ENCODE results near the gene TDRD5. TPM values are rescaled to one million over a fixed set of nuclear protein-coding genes. Genes with fewer than 3 reads are reported as not detected.

Gene TDRD5
- total RNA-seq, 6 experiments from 2014 or later, result not detected

DNA sequence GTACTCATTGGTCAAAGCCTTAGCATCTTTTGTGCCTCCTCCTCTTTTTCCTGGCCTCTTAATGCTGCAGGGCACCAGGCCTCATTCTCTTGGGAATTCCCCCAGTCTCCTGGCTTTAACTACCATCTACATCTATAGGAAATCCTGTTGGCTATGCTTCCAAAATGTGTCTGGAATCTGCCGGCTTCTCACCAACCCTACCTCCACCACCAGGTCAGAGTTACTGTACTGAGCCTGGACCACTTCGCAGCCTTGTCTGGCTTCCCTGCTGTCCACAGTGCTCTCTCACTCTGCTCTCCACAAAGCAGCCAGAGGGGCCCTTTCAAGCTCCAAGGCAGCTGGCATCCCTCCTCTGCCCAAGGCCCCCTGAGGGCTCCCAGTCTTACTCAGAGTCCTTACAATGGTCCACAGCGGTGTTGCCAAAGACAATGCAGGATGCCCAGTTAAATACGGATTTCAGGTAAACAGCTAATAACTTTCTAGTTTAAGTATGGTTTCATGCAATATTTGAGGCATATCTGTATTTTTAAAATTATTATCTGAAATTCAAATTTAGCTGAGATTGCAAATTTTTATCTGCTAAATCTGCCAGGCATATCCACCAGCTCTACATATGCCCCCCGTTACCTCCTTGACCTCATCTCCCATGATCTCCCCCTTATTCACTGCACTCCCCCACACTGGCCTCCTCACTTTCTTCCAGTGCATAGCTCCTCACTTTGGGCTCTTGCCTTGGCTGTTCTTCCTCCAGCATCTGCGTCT lies 117.0 kb downstream of the TDRD5 start:
- TF ChIP-seq CTCF (IDR thresholded peaks at IDR 0.05), result no peak
- H3K4me3 Mint-ChIP-seq, result no peak overlapping the region
- H3K27ac Mint-ChIP-seq, result no peak overlapping the region

DNA sequence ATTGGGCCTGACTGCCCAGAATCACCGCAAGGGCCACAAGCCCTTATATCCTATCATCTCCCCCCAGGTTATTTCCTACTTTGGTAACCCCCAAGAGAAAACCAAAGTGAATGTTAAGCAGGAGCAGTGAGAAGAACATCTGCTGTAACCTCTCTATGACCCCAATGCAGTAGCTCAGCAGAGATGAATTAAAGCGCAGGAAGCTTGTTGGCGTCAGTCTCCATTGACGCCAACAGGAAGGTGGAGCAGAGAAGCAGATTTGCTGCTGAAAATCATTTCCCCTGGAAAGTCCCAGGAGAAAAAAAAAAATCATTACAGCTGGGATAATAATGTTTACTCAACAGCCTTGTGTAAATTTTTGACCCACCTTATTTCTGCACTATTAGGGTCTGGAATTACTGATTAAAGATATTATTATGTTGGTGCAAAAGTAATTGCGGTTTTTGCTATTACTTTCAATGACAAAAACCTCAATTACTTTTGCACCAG lies 118.3 kb downstream of the TDRD5 start:
- Mint-ChIP-seq H3K27me3 (ENCODE audit: insufficient read depth) (peaks cover 6% of the 10 kb centered on the region), H3K9me3 (peaks cover 10% of the 10 kb centered on the region), H3K27ac (no peak overlapping the region), H3K4me1 (ENCODE audit: low read depth) (no peaks in the 10 kb centered on the region; the same call in 1 of the 2 replicates), H3K36me3 (ENCODE audit: low read depth) (peaks cover 8% of the 10 kb centered on the region; the same call in 1 of the 2 replicates), H3K4me3 (no peak overlapping the region)
- no peak for TF ChIP-seq CTCF (IDR thresholded peaks at IDR 0.05)
- no peak for DNase-seq

More for the DNA sequence above, 117.0 kb downstream of the TDRD5 start:
- no peaks in the 10 kb centered on the region for H3K36me3 Mint-ChIP-seq (ENCODE audit: low read depth)
- no peak for DNase-seq
- no peaks in the 10 kb centered on the region; the same call in 1 of the 2 replicates for H3K4me1 Mint-ChIP-seq (ENCODE audit: low read depth)
- peaks cover 6% of the 10 kb centered on the region for H3K27me3 Mint-ChIP-seq (ENCODE audit: insufficient read depth)
- no peaks in the 10 kb centered on the region for H3K9me3 Mint-ChIP-seq

DNA sequence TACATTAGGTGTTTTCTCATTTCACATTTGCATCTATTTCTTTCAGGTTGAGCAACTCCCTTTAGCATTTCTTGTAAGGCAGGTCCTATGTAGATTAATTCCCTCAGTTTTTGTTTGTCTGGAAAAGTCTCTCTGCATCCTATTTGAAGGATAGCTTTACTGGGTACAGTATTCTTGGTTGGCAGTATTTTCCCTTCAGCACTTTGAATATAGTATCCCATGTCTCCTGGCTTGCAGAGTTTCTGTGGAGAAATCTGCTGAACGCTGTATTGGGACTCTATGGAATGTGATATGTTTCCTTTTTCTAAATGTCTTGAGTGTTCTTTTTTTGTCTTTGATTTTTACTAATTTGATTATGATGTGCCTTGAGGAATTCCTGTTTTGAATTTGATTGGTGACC lies 122.5 kb downstream of the TDRD5 start:
- Mint-ChIP-seq H3K4me3 (no peak overlapping the region), H3K27ac (no peak overlapping the region), H3K27me3 (ENCODE audit: insufficient read depth) (peaks cover 6% of the 10 kb centered on the region), H3K4me1 (ENCODE audit: low read depth) (no peaks in the 10 kb centered on the region; the same call in 1 of the 2 replicates), H3K9me3 (peaks cover 49% of the 10 kb centered on the region), H3K36me3 (ENCODE audit: low read depth) (peaks cover 15% of the 10 kb centered on the region; the same call in 1 of the 2 replicates)
- DNase-seq, result no peak
- no peak for TF ChIP-seq CTCF (IDR thresholded peaks at IDR 0.05)

- Mint-ChIP-seq H3K36me3 (ENCODE audit: low read depth) (peaks cover 20% of the 10 kb centered on the region; the same call in 1 of the 2 replicates), H3K9me3 (peaks cover 53% of the 10 kb centered on the region), H3K27ac (no peak overlapping the region), H3K27me3 (ENCODE audit: insufficient read depth) (peaks cover 6% of the 10 kb centered on the region), H3K4me3 (no peak overlapping the region), H3K4me1 (ENCODE audit: low read depth) (no peaks in the 10 kb centered on the region; the same call in 1 of the 2 replicates)
- TF ChIP-seq CTCF (IDR thresholded peaks at IDR 0.05), result no peak
- DNase-seq, result no peak
These were observed 123.0 kb downstream of the TDRD5 start for GRCh38 chr1:179714623-179715022.

GRCh38 chr1:179719272-179719671 lies 127.6 kb downstream of the TDRD5 start:
- peaks cover 18% of the 10 kb centered on the region; the same call in 1 of the 2 replicates for H3K36me3 Mint-ChIP-seq (ENCODE audit: low read depth)
- H3K4me3 Mint-ChIP-seq, result no peak overlapping the region
- H3K9me3 Mint-ChIP-seq, result peaks cover 63% of the 10 kb centered on the region
- no peak for TF ChIP-seq CTCF (IDR thresholded peaks at IDR 0.05)
- no peak overlapping the region for H3K27ac Mint-ChIP-seq
- H3K4me1 Mint-ChIP-seq (ENCODE audit: low read depth), result no peaks in the 10 kb centered on the region
- DNase-seq, result no peak
- peaks cover 3% of the 10 kb centered on the region for H3K27me3 Mint-ChIP-seq (ENCODE audit: insufficient read depth)
